H9 (cell line): ENCODE measurements around the gene NEDD4L. TPM values are rescaled to one million over a fixed set of nuclear protein-coding genes. Genes with fewer than 3 reads are reported as not detected.

Experiments
- DNase-seq: peaks from one replicate; pipeline ENCODE4 v3.0.0-alpha.2; 2017
- H2AFZ ChIP-seq: one replicate; pipeline ENCODE4 v1.6.1; 2013; ENCODE audit warnings: mild to moderate bottlenecking, low read length, control low read depth, moderate library complexity
- H2AK5ac ChIP-seq: 2 replicates; pipeline ENCODE4 v1.6.1; 2013; ENCODE audit warnings: low read length, control low read depth, mixed read lengths; ENCODE audit not compliant: insufficient read length
- H2BK120ac ChIP-seq: one replicate; pipeline ENCODE4 v1.6.1; 2013; ENCODE audit warnings: low read depth, mild to moderate bottlenecking, low read length, control low read depth, inconsistent platforms; ENCODE audit not compliant: poor library complexity, severe bottlenecking
- H2BK12ac ChIP-seq: 2 replicates; pipeline ENCODE4 v1.6.1; 2013; ENCODE audit warnings: low read length, control low read depth, mixed read lengths, low read depth; ENCODE audit not compliant: insufficient read length
- H2BK15ac ChIP-seq: 2 replicates; pipeline ENCODE4 v1.6.1; 2013; ENCODE audit warnings: low read depth, low read length, control low read depth
- H2BK20ac ChIP-seq: one replicate; pipeline ENCODE4 v1.6.1; 2013; ENCODE audit warnings: low read depth, mild to moderate bottlenecking, low read length, control low read depth, inconsistent platforms; ENCODE audit not compliant: poor library complexity, severe bottlenecking
- H2BK5ac ChIP-seq: 2 replicates; pipeline ENCODE4 v1.6.1; 2013; ENCODE audit warnings: low read length, control low read depth, mixed read lengths; ENCODE audit not compliant: insufficient read length
- H3K14ac ChIP-seq: 2 replicates; pipeline ENCODE4 v1.6.1; 2013; ENCODE audit warnings: low read length, control low read depth; ENCODE audit not compliant: insufficient read depth
- H3K18ac ChIP-seq: 2 replicates; pipeline ENCODE4 v1.6.1; 2013; ENCODE audit warnings: low read depth, mild to moderate bottlenecking, mixed read lengths, low read length, control low read depth; ENCODE audit not compliant: insufficient read length
- H3K23ac ChIP-seq: 2 replicates; pipeline ENCODE4 v1.6.1; 2013; ENCODE audit warnings: low read length, control low read depth, mixed read lengths, low read depth; ENCODE audit not compliant: insufficient read length
- H3K23me2 ChIP-seq: 2 replicates; pipeline ENCODE4 v1.6.1; 2013; ENCODE audit warnings: low read depth, mild to moderate bottlenecking, mixed read lengths, low read length, control low read depth; ENCODE audit not compliant: insufficient read length, poor library complexity, severe bottlenecking
- H3K27ac ChIP-seq: 2 replicates; pipeline ENCODE4 v1.5.1; 2013; ENCODE audit warnings: low read length, control low read depth, mixed read lengths, low read depth; ENCODE audit not compliant: insufficient read length
- H3K27me3 ChIP-seq: 2 replicates; pipeline ENCODE4 v1.6.1; 2013; ENCODE audit warnings: low read length, control low read depth, inconsistent platforms; ENCODE audit not compliant: insufficient read depth
- H3K4ac ChIP-seq: 2 replicates; pipeline ENCODE4 v1.6.1; 2013; ENCODE audit warnings: low read depth, mild to moderate bottlenecking, control low read depth, inconsistent platforms, low read length, moderate library complexity
- H3K4me1 ChIP-seq: 2 replicates; pipeline ENCODE4 v1.6.1; 2013; ENCODE audit warnings: low read length, control low read depth, inconsistent platforms; ENCODE audit not compliant: insufficient read depth
- H3K4me2 ChIP-seq: 2 replicates; pipeline ENCODE4 v1.6.1; 2013; ENCODE audit warnings: low read length, control low read depth, mixed read lengths; ENCODE audit not compliant: insufficient read length, insufficient read depth
- H3K56ac ChIP-seq: 2 replicates; pipeline ENCODE4 v1.6.1; 2013; ENCODE audit warnings: low read depth, mild to moderate bottlenecking, mixed read lengths, low read length, control low read depth; ENCODE audit not compliant: insufficient read length
- H3K79me1 ChIP-seq: 2 replicates; pipeline ENCODE4 v1.6.1; 2013; ENCODE audit warnings: low read depth, mild to moderate bottlenecking, moderate library complexity, low read length, control low read depth, inconsistent platforms; ENCODE audit not compliant: insufficient read depth, poor library complexity, severe bottlenecking
- H3K79me2 ChIP-seq: 2 replicates; pipeline ENCODE4 v1.6.1; 2013; ENCODE audit warnings: low read length, control low read depth, inconsistent platforms; ENCODE audit not compliant: insufficient read depth
- H3K9ac ChIP-seq: 2 replicates; pipeline ENCODE4 v1.6.1; 2013; ENCODE audit warnings: low read length, control low read depth, mixed read lengths; ENCODE audit not compliant: insufficient read length; ENCODE audit errors: extremely low read depth
- H3K9me3 ChIP-seq: one replicate; pipeline ENCODE4 v1.6.1; 2013; ENCODE audit warnings: low read depth, low read length, inconsistent platforms; ENCODE audit not compliant: control insufficient read depth
- H3T11ph ChIP-seq: one replicate; pipeline ENCODE4 v1.6.1; 2013; ENCODE audit warnings: mild to moderate bottlenecking, low read length, control low read depth, inconsistent platforms
- H4K20me1 ChIP-seq: one replicate; pipeline ENCODE4 v1.6.1; 2013; ENCODE audit not compliant: control insufficient read depth, insufficient read length, insufficient read depth
- H4K5ac ChIP-seq: 2 replicates; pipeline ENCODE4 v1.6.1; 2013; ENCODE audit warnings: low read depth, mild to moderate bottlenecking, mixed read lengths, low read length, control low read depth; ENCODE audit not compliant: insufficient read length
- H4K8ac ChIP-seq: replicated peaks from 2 replicates; pipeline ENCODE4 v1.6.1; 2013; ENCODE audit warnings: low read length, control low read depth, mixed read lengths, low read depth; ENCODE audit not compliant: insufficient read length
- H4K91ac ChIP-seq: 2 replicates; pipeline ENCODE4 v1.6.1; 2013; ENCODE audit warnings: low read depth, mild to moderate bottlenecking, moderate library complexity, mixed read lengths, low read length, control low read depth; ENCODE audit not compliant: insufficient read length
- H3K27ac Mint-ChIP-seq, 3 experiments: 2 replicates in 2 of 3; 3 replicates in 1 of 3; pipeline ENCODE4 v1.8.0; 2020 to 2021; ENCODE audit warnings: mixed read lengths in 3 of 3, mild to moderate bottlenecking in 1 of 3, moderate library complexity in 1 of 3
- H3K27me3 Mint-ChIP-seq: 2 replicates; pipeline ENCODE4 v1.8.0; 2021; ENCODE audit warnings: low read depth, mild to moderate bottlenecking, moderate library complexity, mixed read lengths
- H3K36me3 Mint-ChIP-seq, 3 experiments: 2 replicates in 2 of 3; 3 replicates in 1 of 3; pipeline ENCODE4 v1.8.0; 2020 to 2021; ENCODE audit warnings: low read depth in 3 of 3, mixed read lengths in 3 of 3; ENCODE audit not compliant: insufficient read depth in 1 of 3
- H3K4me1 Mint-ChIP-seq, 2 experiments: 2 replicates each; pipeline ENCODE4 v1.8.0; 2020; ENCODE audit warnings: mixed read lengths in 2 of 2
- H3K4me3 Mint-ChIP-seq, 2 experiments: 2 replicates in 1 of 2; 3 replicates in 1 of 2; pipeline ENCODE4 v1.8.0; 2020 to 2021; ENCODE audit warnings: mild to moderate bottlenecking in 2 of 2, mixed read lengths in 2 of 2, moderate library complexity in 1 of 2
- H3K9me3 Mint-ChIP-seq, 2 experiments: 2 replicates in 1 of 2; 3 replicates in 1 of 2; pipeline ENCODE4 v1.8.0; 2020; ENCODE audit warnings: mild to moderate bottlenecking in 2 of 2, mixed read lengths in 2 of 2, moderate library complexity in 1 of 2
- WGBS: extraction: QIAGEN DNeasy Blood & Tissue Kit; methylation state at CpG from one replicate; pipeline ENCODE4 v1.1.7; 2013; ENCODE audit warnings: missing lambda C conversion rate, low lambda C conversion rate, mixed read lengths; ENCODE audit not compliant: insufficient read length; ENCODE audit errors: extremely low coverage; 5-methylcytosine and 5-hydroxymethylcytosine counted together
- total RNA-seq: library from RNA; stranded (reverse); gene quantifications from 2 replicates; pipeline ENCODE4 v1.2.1, GENCODE V29; 2021
- TF ChIP-seq, protein P1 (sequence below): fragments of 200-600 bp; sonication (generic); conservative IDR thresholded peaks from 3 replicates; pipeline ENCODE4 v1.8.0; 2021; ENCODE audit warnings: antibody characterized with exemption, mild to moderate bottlenecking

The NEDD4L gene
- total RNA-seq, 1 experiment from 2014 or later, result 76.3 TPM

DNA sequence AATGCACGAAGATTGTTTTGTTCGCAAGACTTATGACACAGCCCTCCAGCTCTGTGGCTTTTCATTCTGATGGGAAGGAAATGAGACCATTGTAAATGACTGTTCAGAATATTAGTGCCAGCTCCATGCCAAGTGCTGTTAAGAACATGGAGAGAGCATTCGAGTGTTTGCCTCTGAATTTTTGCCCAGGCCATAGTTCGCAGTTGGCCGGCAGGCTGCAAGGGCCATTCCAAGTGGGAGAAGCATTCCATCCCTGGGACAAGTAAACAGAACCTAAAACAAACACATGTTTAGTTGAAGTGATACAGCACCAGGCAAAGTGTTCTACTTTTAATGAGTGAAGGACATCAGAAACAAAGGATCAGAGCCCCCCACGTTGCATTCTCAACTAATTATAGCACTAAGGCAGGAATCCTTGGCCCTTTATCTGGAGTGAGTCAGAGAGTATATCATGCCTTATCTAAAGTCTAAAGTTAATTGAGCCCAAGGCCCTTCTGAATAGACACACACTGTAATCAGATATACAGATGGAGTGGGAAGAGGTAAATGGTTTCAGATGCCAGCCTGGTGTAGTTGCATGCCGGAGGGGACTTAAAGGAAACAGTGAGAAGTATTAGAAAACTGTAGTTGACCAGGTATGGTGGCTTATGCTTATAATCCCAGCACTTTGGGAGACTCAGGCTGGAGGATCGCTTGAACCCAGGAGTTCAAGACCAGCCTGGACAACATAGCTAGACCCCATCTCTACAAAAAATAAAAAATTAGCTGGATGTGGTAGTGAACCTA is 53.3 kb downstream of the NEDD4L start:
- H3K18ac ChIP-seq, result no peak overlapping the region
- no peak overlapping the region for H3T11ph ChIP-seq
- H3K4me1 ChIP-seq, result peaks cover 21% of the 10 kb centered on the region; the same call in 1 of the 2 replicates
- peaks cover 74 to 76% of the 10 kb centered on the region in 2 experiments for H3K4me1 Mint-ChIP-seq
- no peak overlapping the region for H3K4me2 ChIP-seq
- H4K91ac ChIP-seq, result no peak overlapping the region
- no CpG with 5 or more reads among the region's 8 CpGs for WGBS
- H3K9ac ChIP-seq, result no peak overlapping the region
- H4K8ac ChIP-seq, result no peak overlapping the region
- H2BK120ac ChIP-seq, result no peak overlapping the region
- no peak overlapping the region for H2BK20ac ChIP-seq
- H2BK12ac ChIP-seq, result no peak overlapping the region
- H3K23me2 ChIP-seq, result no peaks in the 10 kb centered on the region
- H2AK5ac ChIP-seq, result no peak overlapping the region
- no peaks in the 10 kb centered on the region for H4K20me1 ChIP-seq
- H3K36me3 Mint-ChIP-seq, result peaks cover 0 to 2% (median 0%) of the 10 kb centered on the region in 3 experiments; a peak in 1 of 7 replicates
- H3K23ac ChIP-seq, result no peak overlapping the region
- no peak overlapping the region for H2BK15ac ChIP-seq
- H3K14ac ChIP-seq, result no peak overlapping the region
- H4K5ac ChIP-seq, result no peak overlapping the region
- H3K27me3 ChIP-seq, result no peaks in the 10 kb centered on the region
- H3K27me3 Mint-ChIP-seq, result no peaks in the 10 kb centered on the region
- H3K79me2 ChIP-seq, result no peaks in the 10 kb centered on the region; the same call in 1 of the 2 replicates
- no peak overlapping the region for H3K56ac ChIP-seq
- no peak overlapping the region for H2BK5ac ChIP-seq
- H3K27ac ChIP-seq, result no peak overlapping the region
- no peak overlapping the region for H3K4me3 Mint-ChIP-seq
- H3K27ac Mint-ChIP-seq, result peak overlapping the region in 1 of 3 experiments; percentile 14; a peak in 1 of 7 replicates
- no peaks in the 10 kb centered on the region for H3K9me3 ChIP-seq
- H3K4ac ChIP-seq, result no peak overlapping the region
- TF ChIP-seq, protein P1, sequence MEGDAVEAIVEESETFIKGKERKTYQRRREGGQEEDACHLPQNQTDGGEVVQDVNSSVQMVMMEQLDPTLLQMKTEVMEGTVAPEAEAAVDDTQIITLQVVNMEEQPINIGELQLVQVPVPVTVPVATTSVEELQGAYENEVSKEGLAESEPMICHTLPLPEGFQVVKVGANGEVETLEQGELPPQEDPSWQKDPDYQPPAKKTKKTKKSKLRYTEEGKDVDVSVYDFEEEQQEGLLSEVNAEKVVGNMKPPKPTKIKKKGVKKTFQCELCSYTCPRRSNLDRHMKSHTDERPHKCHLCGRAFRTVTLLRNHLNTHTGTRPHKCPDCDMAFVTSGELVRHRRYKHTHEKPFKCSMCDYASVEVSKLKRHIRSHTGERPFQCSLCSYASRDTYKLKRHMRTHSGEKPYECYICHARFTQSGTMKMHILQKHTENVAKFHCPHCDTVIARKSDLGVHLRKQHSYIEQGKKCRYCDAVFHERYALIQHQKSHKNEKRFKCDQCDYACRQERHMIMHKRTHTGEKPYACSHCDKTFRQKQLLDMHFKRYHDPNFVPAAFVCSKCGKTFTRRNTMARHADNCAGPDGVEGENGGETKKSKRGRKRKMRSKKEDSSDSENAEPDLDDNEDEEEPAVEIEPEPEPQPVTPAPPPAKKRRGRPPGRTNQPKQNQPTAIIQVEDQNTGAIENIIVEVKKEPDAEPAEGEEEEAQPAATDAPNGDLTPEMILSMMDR, result no peak
- DNase-seq, result no peak
- no peak overlapping the region for H2AFZ ChIP-seq
- H3K79me1 ChIP-seq, result no peaks in the 10 kb centered on the region
- H3K9me3 Mint-ChIP-seq, result no peaks in the 10 kb centered on the region
